GM20431 (cell line): ENCODE results near the gene INSM2.

Experiments used
- in situ Hi-C: fragments of 300-500 bp; cut with MseI, MboI; formaldehyde crosslinking; loops from one replicate; pipeline ENCODE4 v1.15.0; 2020; ENCODE audit warnings: low sequenced_read_pairs; ENCODE audit not compliant: unreplicated experiment

Gene INSM2

GRCh38 chr14:35533357-35534207 lies at the start of gene INSM2:
INSM2 (plus strand) TSS chr14:35534164; CDS start chr14:35534253, 89 bp downstream.
- in situ Hi-C loops, result no loop called here

DNA sequence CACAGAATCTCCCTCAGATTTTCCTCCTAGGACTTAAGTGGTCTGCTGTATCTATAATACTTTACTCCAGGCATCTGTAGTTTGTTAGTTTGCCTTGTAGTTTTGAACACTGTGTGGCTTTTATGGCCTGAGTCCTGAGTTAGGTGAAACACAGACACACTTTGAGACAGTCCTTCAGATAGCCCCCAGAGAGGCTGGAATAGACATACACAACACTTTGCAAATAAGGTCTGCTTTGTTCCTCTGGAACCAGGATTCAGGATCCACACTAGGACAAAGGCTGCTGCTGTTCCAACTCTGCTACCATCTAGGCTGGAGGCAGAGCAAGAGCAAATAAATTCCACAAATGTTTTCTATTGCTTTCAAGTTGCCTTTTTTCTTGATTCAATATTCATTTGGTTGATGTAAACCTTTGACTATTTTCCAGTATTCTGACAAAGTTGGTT lies 41.4 kb upstream of the INSM2 start:
- in situ Hi-C loops, result no loop called here

DNA sequence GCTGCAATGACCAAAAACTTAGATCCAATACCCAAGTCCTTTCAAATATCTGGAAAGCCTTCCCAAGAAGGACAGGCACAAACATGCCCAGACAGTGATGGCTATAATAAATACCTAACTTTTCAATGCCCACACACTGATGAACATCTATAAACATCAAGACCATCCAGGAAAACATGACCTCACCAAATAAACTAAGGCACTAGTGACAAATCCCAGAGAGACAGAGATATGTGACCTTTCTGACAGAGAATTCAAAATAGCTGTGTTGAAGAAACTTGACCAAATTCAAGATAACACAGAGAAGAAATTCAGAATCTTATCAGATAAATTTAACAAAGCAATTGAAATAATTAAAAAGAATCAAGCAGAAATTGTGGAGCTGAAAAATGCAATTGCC lies 38.7 kb upstream of the INSM2 start:
- in situ Hi-C loops, result no loop called here

DNA sequence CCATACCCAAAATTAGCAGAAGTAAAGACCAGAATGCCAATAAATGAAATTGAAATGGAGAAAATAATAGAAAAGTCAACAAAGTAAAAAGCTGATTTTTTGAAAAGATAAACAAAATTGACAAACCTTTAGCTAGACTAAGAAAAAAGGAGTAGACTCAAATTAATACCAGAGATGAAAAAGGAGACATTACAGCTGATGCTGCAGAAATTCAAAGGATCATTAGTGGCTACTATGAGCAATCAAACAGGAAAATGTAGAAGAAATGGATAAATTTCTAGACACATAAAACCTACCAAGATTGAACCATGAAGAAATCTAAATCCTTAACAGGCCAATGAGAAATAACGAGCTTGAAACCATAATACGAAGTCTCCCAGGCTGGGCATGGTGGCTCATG lies 34.8 kb upstream of the INSM2 start:
- in situ Hi-C loops, result no loop called here

DNA sequence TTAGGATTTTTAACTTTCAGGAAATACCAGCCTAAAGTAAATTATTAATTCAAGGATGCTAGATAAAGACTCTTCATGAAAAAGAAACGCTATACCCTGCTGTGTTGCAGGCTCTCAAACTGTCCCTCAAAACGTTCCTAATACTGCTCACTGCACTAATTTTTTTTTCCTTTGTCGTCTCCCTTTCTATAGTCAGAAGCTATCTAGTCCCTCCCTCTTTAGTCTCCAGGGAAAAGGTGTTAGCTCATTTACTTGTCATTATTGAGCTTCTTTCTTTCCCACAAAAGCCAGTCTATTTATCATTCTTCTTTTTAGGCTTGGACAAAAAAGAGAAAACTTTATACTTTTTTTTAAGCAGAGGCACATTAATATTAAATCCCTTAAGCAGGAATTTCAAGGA lies 30.3 kb upstream of the INSM2 start:
- in situ Hi-C loops, result no loop called here

GRCh38 chr14:35504260-35504659 lies 29.7 kb upstream of the INSM2 start:
- in situ Hi-C loops, result no loop called here

GRCh38 chr14:35506461-35506860 lies 27.5 kb upstream of the INSM2 start:
- in situ Hi-C loops, result no loop called here

DNA sequence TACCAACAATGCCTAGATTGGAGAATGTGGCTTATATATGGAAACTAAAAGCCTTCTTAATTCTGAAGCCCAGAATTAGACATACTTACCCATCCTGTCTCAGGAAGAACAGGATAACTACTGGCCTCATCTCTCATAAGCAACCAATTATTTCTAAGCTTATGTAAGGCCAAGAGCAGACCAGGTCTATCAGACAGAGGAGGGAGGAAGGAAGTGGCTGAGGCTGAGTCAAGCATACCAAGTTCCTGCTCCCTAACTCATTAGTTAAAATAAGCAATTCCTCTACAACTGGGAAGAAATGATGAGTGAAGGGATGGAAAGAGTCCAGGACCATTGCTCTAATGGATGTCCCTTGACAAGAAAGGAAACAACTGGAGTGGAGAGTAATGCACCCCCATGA lies 27.0 kb upstream of the INSM2 start:
- in situ Hi-C loops, result no loop called here

GRCh38 chr14:35509846-35510245 lies 24.1 kb upstream of the INSM2 start:
- in situ Hi-C loops, result no loop called here

DNA sequence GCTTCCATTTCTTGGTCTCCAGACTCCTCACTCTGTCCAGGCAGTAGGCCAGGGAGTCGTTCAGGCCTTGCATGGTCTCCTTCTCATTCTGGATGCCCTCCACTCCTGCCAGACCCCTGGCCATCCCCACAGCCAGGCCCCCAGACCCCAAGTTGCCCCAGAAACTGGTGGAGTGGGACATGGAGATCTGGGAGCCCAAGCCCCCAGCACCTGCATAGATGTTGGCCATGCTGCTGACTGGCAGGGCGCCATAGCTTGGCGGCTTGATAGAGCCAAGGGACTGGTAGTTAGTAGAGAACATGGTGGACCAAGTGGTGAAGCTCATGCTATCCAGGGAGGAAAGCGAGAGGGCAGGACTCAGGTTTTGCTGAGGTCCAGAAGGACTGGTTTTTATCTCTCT lies 21.2 kb upstream of the INSM2 start:
- in situ Hi-C loops, result no loop called here

GRCh38 chr14:35515916-35516315 lies 18.0 kb upstream of the INSM2 start:
- in situ Hi-C loops, result no loop called here

DNA sequence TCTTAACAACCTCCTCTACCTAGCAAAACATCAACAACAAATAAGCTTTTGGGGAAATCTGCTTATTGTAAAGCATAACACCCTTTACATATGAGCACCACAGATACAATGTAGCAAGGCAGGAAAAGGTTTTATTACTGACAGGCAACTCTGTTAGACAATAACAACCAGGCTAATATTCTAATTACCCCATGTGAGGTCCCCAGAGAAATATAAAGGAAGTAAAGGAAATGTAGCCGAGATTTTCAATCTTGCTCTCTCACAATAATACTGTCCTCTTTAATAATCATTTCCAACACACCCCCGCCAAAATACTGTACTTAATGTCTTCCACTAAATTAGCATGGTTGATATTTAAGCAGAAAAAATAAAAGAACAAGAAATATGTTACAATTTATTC lies 14.0 kb upstream of the INSM2 start:
- in situ Hi-C loops, result no loop called here

GRCh38 chr14:35525695-35526094 lies 8.3 kb upstream of the INSM2 start:
- in situ Hi-C loops, result no loop called here

GRCh38 chr14:35526962-35527361 lies 7.0 kb upstream of the INSM2 start:
- in situ Hi-C loops, result no loop called here

GRCh38 chr14:35531960-35532747 lies 1.8 kb upstream of the INSM2 start:
- in situ Hi-C loops, result no loop called here

DNA sequence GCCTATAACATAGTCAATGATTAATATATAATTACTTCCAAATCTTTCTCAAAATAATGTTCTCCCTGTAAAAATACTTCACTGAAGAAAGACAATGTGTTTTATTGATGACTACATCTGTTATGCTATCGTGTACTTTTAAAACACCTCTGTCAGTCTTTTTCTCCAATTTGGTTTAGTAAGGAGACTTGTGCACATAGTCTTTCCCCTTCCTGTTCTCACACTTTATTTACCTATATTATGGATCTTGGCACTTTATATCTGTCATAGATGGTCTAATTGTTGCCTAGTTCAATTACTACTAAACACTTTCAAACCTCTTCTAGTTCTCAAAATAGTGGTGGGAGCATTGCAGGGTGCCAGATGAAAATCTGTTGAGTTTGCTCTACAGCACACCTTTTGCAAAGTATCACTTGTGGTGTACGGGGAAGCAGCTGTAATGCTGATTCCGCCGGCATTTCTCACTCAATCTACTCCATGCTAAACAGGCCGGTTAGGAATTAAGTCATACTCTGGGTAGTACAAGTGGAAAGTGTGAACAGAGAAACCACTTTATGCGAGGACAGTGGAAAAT lies 1.1 kb upstream of the INSM2 start:
- in situ Hi-C loops, result no loop called here

DNA sequence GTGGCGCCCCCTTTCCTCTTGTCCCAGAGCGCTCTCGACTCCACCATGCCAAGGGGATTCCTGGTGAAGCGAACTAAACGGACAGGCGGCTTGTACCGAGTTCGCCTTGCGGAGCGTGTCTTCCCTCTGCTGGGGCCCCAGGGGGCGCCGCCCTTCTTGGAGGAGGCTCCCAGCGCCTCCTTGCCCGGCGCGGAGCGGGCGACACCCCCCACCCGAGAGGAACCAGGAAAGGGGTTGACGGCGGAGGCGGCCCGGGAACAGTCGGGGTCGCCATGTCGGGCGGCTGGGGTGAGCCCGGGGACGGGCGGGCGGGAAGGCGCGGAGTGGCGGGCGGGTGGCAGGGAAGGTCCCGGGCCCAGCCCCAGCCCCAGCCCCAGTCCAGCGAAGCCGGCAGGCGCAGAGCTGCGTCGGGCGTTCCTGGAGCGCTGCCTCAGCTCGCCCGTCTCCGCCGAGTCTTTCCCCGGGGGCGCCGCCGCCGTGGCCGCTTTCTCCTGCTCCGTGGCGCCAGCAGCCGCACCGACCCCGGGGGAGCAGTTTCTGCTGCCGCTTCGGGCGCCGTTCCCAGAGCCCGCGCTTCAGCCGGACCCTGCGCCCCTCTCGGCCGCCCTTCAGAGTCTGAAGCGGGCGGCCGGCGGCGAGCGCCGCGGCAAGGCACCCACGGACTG lies 376 bp downstream of the INSM2 start:
- in situ Hi-C loops, result no loop called here

DNA sequence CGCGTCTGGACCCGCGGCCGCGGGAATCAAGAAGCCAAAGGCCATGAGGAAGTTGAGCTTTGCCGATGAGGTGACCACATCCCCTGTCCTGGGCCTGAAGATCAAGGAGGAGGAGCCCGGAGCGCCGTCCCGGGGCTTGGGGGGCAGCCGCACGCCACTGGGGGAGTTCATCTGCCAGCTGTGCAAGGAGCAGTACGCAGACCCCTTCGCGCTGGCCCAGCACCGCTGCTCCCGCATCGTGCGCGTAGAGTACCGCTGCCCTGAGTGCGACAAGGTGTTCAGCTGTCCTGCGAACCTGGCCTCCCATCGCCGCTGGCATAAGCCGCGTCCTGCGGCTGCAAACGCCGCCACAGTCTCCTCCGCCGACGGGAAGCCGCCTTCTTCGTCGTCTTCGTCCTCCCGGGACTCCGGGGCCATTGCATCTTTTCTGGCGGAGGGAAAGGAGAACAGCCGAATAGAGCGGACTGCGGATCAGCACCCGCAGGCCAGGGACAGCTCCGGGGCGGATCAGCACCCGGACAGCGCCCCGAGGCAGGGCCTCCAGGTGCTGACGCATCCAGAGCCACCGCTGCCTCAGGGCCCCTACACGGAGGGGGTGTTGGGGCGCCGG lies 1.0 kb downstream of the INSM2 start:
- in situ Hi-C loops, result no loop called here

GRCh38 chr14:35535483-35536112 lies 1.6 kb downstream of the INSM2 start:
- in situ Hi-C loops, result no loop called here

GRCh38 chr14:35539969-35540368 lies 6.0 kb downstream of the INSM2 start:
- in situ Hi-C loops, result no loop called here
